Loucy (cell line): ENCODE results near the gene LCE3A.

Source experiments
- EZH2phosphoT487 ChIP-seq: fragments of 200-600 bp; IDR thresholded peaks from 2 replicates; pipeline ENCODE4 v1.6.1; 2018; ENCODE audit warnings: antibody characterized with exemption, mild to moderate bottlenecking, moderate library complexity, borderline replicate concordance
- TF ChIP-seq, protein P1 (sequence below): fragments of 200-600 bp; sonication (generic); conservative IDR thresholded peaks from 2 replicates; pipeline ENCODE4 v1.5.1; 2014; ENCODE audit warnings: mild to moderate bottlenecking, antibody characterized with exemption, low read length

DNA sequence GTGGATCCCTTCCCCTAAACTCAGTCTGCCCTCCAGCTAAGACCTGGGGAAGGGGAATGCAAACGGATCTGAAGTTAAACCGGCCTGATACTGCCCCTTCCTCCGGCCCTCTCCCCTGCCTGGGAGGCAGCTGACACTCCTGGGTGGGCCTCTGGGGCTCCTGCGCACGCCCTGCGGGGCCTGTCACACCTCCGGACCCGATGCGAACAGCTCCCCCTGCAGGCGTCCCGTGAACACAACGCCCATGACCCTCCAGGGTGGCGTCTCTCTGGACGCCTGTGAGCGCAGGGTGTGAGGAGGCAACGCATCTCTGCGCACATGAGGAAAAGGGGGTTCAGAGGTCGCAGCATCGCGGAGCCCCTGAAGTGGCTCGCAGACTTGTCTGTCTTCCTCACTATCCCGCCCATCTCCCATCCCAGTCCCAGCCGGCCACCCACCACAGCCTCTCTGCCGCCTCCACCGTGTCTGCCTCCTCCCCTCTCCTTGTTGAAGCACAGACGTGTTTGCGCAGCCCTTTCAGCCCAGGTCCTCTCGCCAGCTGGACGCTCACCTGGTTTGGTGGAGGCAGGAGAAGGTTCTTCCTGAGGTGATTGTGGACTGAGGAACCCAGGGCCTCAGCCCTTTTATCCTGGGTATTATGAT lies 421 bp upstream of the LCE3A start:
- TF ChIP-seq, protein P1, sequence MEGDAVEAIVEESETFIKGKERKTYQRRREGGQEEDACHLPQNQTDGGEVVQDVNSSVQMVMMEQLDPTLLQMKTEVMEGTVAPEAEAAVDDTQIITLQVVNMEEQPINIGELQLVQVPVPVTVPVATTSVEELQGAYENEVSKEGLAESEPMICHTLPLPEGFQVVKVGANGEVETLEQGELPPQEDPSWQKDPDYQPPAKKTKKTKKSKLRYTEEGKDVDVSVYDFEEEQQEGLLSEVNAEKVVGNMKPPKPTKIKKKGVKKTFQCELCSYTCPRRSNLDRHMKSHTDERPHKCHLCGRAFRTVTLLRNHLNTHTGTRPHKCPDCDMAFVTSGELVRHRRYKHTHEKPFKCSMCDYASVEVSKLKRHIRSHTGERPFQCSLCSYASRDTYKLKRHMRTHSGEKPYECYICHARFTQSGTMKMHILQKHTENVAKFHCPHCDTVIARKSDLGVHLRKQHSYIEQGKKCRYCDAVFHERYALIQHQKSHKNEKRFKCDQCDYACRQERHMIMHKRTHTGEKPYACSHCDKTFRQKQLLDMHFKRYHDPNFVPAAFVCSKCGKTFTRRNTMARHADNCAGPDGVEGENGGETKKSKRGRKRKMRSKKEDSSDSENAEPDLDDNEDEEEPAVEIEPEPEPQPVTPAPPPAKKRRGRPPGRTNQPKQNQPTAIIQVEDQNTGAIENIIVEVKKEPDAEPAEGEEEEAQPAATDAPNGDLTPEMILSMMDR: peak; percentile 44; the same call in 1 of the 2 replicates
- no peak for TF ChIP-seq EZH2phosphoT487
